B cell (primary cell): Measurements from ENCODE around the gene NDFIP1. TPM values are rescaled to one million over a fixed set of nuclear protein-coding genes. Genes with fewer than 3 reads are reported as not detected.

Source experiments
- ATAC-seq: fragments of 200-7000 bp; cut with Tn5 transposase; one replicate; pipeline ENCODE4 v1.10.0; 2021; ENCODE audit warnings: low read depth, mild to moderate bottlenecking, moderate number of reproducible peaks, moderate library complexity
- CTCF ChIA-PET: fragments of 350-600 bp; sonication (Branson Sonifier 250); formaldehyde crosslinking; loops from one replicate; lab custom pipeline; 2021; ENCODE audit warnings: antibody characterized with exemption, inconsistent platforms; lab: Charles Lee
- POLR2A ChIA-PET: fragments of 350-600 bp; sonication (Branson Sonifier 250); formaldehyde crosslinking; loops from one replicate; lab custom pipeline; 2021; ENCODE audit warnings: antibody characterized with exemption; lab: Charles Lee
- DNase-seq: peaks from one replicate; pipeline ENCODE4 v3.0.0; 2013
- H2AFZ ChIP-seq: 2 replicates; pipeline ENCODE4 v1.6.1; 2012; ENCODE audit warnings: mild to moderate bottlenecking, low read depth, low read length; ENCODE audit not compliant: insufficient read depth, poor library complexity, severe bottlenecking
- H3K27ac ChIP-seq, 2 donors: 1 replicate in 1 of 2; 2 replicates in 1 of 2; pipeline ENCODE4 v1.5.1; 2012 to 2013; ENCODE audit warnings: low read length in 2 of 2, mild to moderate bottlenecking in 2 of 2, moderate library complexity in 1 of 2
- H3K27me3 ChIP-seq, 4 experiments: fragments of 200-600 bp in 1 of 4; sonication (generic) in 1 of 4; replicated peaks in 1 of 4; 1 replicate in 2 of 4; 2 replicates in 2 of 4; pipeline versions ENCODE4 v1.6.1 to v1.7.0; 2013 to 2016; ENCODE audit warnings: low read length in 3 of 4, mild to moderate bottlenecking in 2 of 4, mixed read lengths in 1 of 4, moderate library complexity in 1 of 4; ENCODE audit not compliant: insufficient read depth in 4 of 4, control insufficient read depth in 3 of 4; ENCODE audit errors: control extremely low read depth in 1 of 4
- H3K36me3 ChIP-seq, 2 experiments: replicated peaks in 1 of 2; 1 replicate in 1 of 2; 2 replicates in 1 of 2; pipeline versions ENCODE4 v1.6.1 to v1.7.1; 2013; ENCODE audit warnings: low read length in 1 of 2; ENCODE audit not compliant: insufficient read depth in 2 of 2, control insufficient read depth in 1 of 2; ENCODE audit errors: control extremely low read depth in 1 of 2, extremely low read depth in 1 of 2
- H3K4me1 ChIP-seq, 2 donors: fragments of 200-600 bp in 1 of 2; sonication (generic) in 1 of 2; 1 replicate in 1 of 2; 2 replicates in 1 of 2; pipeline versions ENCODE4 v1.5.1 to v1.6.1; 2013 to 2017; ENCODE audit warnings: low read length in 2 of 2; ENCODE audit not compliant: control insufficient read depth in 2 of 2, insufficient read depth in 2 of 2
- H3K4me2 ChIP-seq: replicated peaks from 2 replicates; pipeline ENCODE3; 2012; ENCODE audit warnings: mild to moderate bottlenecking, low read depth, low read length; ENCODE audit not compliant: poor library complexity, severe bottlenecking
- H3K4me3 ChIP-seq, 5 experiments: fragments of 200-600 bp in 1 of 5; sonication (generic) in 1 of 5; 1 replicate in 3 of 5; 2 replicates in 2 of 5; pipeline versions ENCODE4 v1.5.1 to v1.7.0; 2011 to 2016; ENCODE audit warnings: low read length in 4 of 5, mild to moderate bottlenecking in 4 of 5, low read depth in 2 of 5, control low read depth in 1 of 5, moderate library complexity in 1 of 5; ENCODE audit not compliant: insufficient read depth in 1 of 5; ENCODE audit errors: control extremely low read depth in 1 of 5, extremely low read depth in 1 of 5
- H3K79me2 ChIP-seq: fragments of 200-600 bp; sonication (generic); one replicate; pipeline ENCODE4 v1.6.0; 2016; ENCODE audit warnings: low read length; ENCODE audit not compliant: control insufficient read depth, insufficient read depth
- H3K9ac ChIP-seq: fragments of 200-600 bp; sonication (generic); 2 replicates; pipeline ENCODE4 v1.6.1; 2017; ENCODE audit warnings: mild to moderate bottlenecking, low read length, moderate library complexity
- H3K9me3 ChIP-seq, 3 donors: one replicate each; pipeline versions ENCODE4 v1.6.1 to v1.7.1; 2013; ENCODE audit warnings: low read length in 2 of 3; ENCODE audit not compliant: control insufficient read depth in 2 of 3, insufficient read depth in 1 of 3; ENCODE audit errors: control extremely low read depth in 1 of 3
- H4K20me1 ChIP-seq: 2 replicates; pipeline ENCODE4 v1.6.0; 2012; ENCODE audit warnings: mild to moderate bottlenecking, low read length; ENCODE audit not compliant: insufficient read depth, control insufficient read depth, poor library complexity, severe bottlenecking
- H3K27ac Mint-ChIP-seq: one replicate; pipeline ENCODE4 v1.8.0; 2021; ENCODE audit warnings: mixed read lengths
- H3K27me3 Mint-ChIP-seq: one replicate; pipeline ENCODE4 v1.8.0; 2021; ENCODE audit warnings: mixed read lengths
- H3K4me1 Mint-ChIP-seq: one replicate; pipeline ENCODE4 v1.8.0; 2021; ENCODE audit warnings: mixed read lengths
- H3K4me3 Mint-ChIP-seq: one replicate; pipeline ENCODE4 v1.8.0; 2021; ENCODE audit warnings: mixed read lengths
- H3K9me3 Mint-ChIP-seq: one replicate; pipeline ENCODE4 v1.8.0; 2022; ENCODE audit warnings: mixed read lengths; ENCODE audit not compliant: insufficient read depth
- EZH2 ChIP-seq: IDR thresholded peaks from 2 replicates; pipeline ENCODE4 v1.6.1; 2012; ENCODE audit warnings: borderline replicate concordance, low read depth, mild to moderate bottlenecking, moderate library complexity, low read length; ENCODE audit not compliant: insufficient read depth, poor library complexity, severe bottlenecking
- WGBS: methylation state at CpG from one replicate; pipeline ENCODE4 v1.1.5; 2013; ENCODE audit warnings: missing lambda C conversion rate; ENCODE audit not compliant: insufficient coverage; 5-methylcytosine and 5-hydroxymethylcytosine counted together
- intact Hi-C: fragments of 100-400 bp; cut with micrococcal nuclease; formaldehyde crosslinking; loops from one replicate; pipeline ENCODE4 v1.10.0; 2022
- polyA plus RNA-seq: library from polyadenylated mRNA; depleted of rRNA; stranded (reverse); fragments of >200 nt; gene quantifications from 2 replicates; pipeline ENCODE4 v1.2.3, GENCODE V29; 2012
- total RNA-seq, 2 donors: library from RNA; stranded (reverse); fragments of 120-200 nt in 1 of 2; gene quantifications; 1 replicate in 1 of 2; 2 replicates in 1 of 2; pipeline versions ENCODE4 v1.2.3 to v1.2.4, GENCODE V29; 2013 to 2022
- TF ChIP-seq, protein P1 (sequence below): fragments of 200-600 bp; IDR thresholded peaks from one replicate; pipeline ENCODE4 v1.8.0; 2022; ENCODE audit warnings: antibody characterized with exemption, mild to moderate bottlenecking

The NDFIP1 gene
- total and polyA plus RNA-seq, 2 donors (not counting 1 experiment from before 2014, with no cell fraction given) = 10.6 to 34.6 TPM

DNA sequence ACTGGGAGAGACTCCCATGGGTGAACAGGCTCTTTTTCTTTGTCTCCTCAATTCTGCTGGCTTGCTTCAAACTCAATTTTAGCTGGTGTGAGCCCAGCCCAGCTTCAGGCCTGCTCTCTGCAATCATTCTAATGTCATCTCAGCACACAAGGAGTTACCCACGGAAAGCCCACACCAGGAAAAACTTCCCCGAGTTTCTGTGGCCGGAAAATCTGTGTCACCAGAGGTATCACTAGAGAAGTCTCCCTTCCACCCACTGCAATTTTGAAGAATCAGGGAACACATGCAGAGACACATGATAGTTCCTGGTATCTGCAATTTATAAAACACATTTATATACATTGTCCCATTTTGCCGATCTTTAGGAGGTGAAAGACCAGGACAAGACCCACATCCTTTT is 13.5 kb upstream of the NDFIP1 start:
- no peak for ATAC-seq
- H3K4me1 Mint-ChIP-seq = peaks cover 8% of the 10 kb centered on the region
- no peak for TF ChIP-seq EZH2
- TF ChIP-seq, protein P1, sequence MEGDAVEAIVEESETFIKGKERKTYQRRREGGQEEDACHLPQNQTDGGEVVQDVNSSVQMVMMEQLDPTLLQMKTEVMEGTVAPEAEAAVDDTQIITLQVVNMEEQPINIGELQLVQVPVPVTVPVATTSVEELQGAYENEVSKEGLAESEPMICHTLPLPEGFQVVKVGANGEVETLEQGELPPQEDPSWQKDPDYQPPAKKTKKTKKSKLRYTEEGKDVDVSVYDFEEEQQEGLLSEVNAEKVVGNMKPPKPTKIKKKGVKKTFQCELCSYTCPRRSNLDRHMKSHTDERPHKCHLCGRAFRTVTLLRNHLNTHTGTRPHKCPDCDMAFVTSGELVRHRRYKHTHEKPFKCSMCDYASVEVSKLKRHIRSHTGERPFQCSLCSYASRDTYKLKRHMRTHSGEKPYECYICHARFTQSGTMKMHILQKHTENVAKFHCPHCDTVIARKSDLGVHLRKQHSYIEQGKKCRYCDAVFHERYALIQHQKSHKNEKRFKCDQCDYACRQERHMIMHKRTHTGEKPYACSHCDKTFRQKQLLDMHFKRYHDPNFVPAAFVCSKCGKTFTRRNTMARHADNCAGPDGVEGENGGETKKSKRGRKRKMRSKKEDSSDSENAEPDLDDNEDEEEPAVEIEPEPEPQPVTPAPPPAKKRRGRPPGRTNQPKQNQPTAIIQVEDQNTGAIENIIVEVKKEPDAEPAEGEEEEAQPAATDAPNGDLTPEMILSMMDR = no peak
- Histone ChIP-seq H3K9me3 (no peaks in the 10 kb centered on the region), H4K20me1 (no peaks in the 10 kb centered on the region), H3K4me2 (no peak overlapping the region), H3K36me3 (no peaks in the 10 kb centered on the region), H3K9ac (no peak overlapping the region), H3K4me3 (no peak overlapping the region), H2AFZ (peak overlapping the region; percentile 33), H3K4me1 (peaks cover 0 to 4% of the 10 kb centered on the region in 2 donors), H3K27ac (no peak overlapping the region), H3K27me3 (no peaks in the 10 kb centered on the region), H3K79me2 (no peaks in the 10 kb centered on the region)
- intact Hi-C loops = no loop called here
- CTCF ChIA-PET = interaction anchor here (0.7 to 1.1 kb wide), 3 partner anchors 48 to 573 kb away, joined by 3 to 7 read pairs (median 4); no protein-coding TSS in a partner anchor
- 72% methylated on average over 3 of the region's 4 CpGs for WGBS
- H3K27ac Mint-ChIP-seq = no peak overlapping the region
- H3K4me3 Mint-ChIP-seq = no peak overlapping the region
- peaks cover 12% of the 10 kb centered on the region for H3K27me3 Mint-ChIP-seq
- no peak for DNase-seq
- no peaks in the 10 kb centered on the region for H3K9me3 Mint-ChIP-seq
- POLR2A ChIA-PET = interaction anchor here (0.7 kb wide), 1 partner anchor 96 kb away, joined by 5 read pairs; no protein-coding TSS in a partner anchor

DNA sequence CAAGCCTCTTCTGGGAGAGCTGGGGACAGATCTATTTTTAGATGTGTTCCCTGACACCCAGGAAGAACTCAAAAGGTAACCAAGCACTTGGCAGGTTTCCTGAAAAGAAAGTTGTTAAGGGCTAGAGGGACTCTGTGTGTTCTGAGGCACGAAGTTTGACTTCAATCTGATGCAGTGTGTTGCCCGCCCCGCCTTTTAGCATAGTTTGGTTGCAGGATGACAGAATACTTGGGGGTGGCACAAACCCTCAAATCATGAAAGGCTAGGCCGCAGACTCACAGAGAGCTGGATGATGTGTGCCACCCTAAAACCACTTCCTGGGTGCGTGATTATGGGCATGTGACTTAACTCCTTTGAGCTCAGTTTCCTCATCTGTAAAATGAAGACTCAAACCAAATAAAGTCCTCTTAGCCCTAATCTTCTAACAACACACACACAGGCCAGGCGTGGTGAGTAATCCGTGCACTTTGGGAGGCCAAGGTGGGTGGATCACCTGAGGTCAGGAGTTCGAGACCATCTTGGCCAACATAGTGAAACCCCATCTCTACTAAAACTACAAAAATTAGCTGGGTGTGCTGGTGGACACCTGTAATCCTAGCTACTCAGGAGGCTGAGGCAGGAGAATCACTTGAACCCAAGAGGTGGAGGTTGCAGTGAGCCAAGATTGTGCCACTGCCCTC is 12.8 kb upstream of the NDFIP1 start:
- 85% methylated on average over 5 of the region's 8 CpGs for WGBS
- CTCF ChIA-PET = no interaction called here
- Histone ChIP-seq H3K9ac (no peak overlapping the region), H4K20me1 (no peaks in the 10 kb centered on the region), H3K4me3 (no peak overlapping the region), H3K4me2 (no peak overlapping the region), H3K27ac (no peak overlapping the region), H3K79me2 (no peaks in the 10 kb centered on the region), H3K9me3 (no peaks in the 10 kb centered on the region), H3K27me3 (no peaks in the 10 kb centered on the region), H3K36me3 (no peaks in the 10 kb centered on the region), H3K4me1 (peaks cover 0 to 4% of the 10 kb centered on the region in 2 donors), H2AFZ (peak overlapping the region; percentile 33)
- peaks cover 8% of the 10 kb centered on the region for H3K4me1 Mint-ChIP-seq
- intact Hi-C loops = no loop called here
- POLR2A ChIA-PET = no interaction called here
- no peak overlapping the region for H3K4me3 Mint-ChIP-seq
- no peaks in the 10 kb centered on the region for H3K9me3 Mint-ChIP-seq
- H3K27ac Mint-ChIP-seq = no peak overlapping the region
- H3K27me3 Mint-ChIP-seq = peaks cover 12% of the 10 kb centered on the region
- peak; percentile 10 for DNase-seq
- ATAC-seq = no peak
- no peak for TF ChIP-seq EZH2
- TF ChIP-seq, protein P1 = no peak
